Fibroblast of skin of back (primary cell): ENCODE data around the gene PPP3CB. TPM values are rescaled to one million over a fixed set of nuclear protein-coding genes. Genes with fewer than 3 reads are reported as not detected.

Experiments
- DNase-seq: peaks from one replicate; pipeline ENCODE4 v3.0.0-alpha.2; 2013
- polyA plus RNA-seq, 2 experiments: library from polyadenylated mRNA; unstranded; fragments of 120-200 nt; gene quantifications; one replicate each; pipeline ENCODE4 v1.2.1, GENCODE V29; 2013; ENCODE audit not compliant: insufficient read length in 2 of 2

Gene PPP3CB
- 67.2 TPM for polyA plus RNA-seq (2013, experiment 1 of 2; ENCODE audit: insufficient read length)
- 77.1 TPM for polyA plus RNA-seq (2013, experiment 2 of 2; ENCODE audit: insufficient read length)

DNA sequence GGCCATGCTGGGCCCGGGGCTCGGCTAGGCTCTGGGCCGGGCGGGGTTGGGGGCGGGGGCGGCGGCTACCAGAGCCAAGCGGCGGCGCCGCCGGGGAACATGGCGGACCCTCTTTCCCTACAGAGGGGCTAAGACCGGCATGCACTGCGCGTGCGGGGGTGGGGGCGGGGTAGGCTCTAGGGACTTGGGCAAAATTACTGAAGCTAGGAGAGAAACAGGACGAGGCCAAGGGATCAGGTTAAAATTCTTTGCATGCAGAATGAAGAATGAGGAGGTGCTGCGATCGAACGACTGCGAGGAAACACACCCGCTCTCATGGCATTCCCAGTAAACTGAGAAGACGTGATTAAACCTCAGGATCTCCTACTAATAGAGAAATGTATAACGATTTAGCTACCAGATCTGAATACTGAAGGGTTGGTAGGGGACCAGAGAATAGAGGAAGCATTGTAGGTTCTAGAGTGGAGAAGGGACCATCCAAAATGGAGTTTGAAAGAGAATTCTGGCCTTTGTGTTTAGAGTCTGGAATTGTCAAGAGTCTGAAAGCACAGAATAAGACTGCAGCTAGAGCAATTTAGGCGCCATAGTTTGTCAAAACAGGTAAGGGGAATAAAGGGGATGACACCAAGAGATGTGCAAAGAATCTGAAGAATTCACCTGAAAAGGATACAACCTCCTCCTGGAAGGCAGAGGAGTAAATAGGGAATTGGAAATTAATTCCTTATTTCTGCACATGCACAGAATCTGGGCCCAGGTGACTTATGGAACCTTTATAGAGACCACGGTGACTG, at the start of gene PPP3CB:
PPP3CB (minus strand) TSS at position 141 of the 791 bp plus-strand sequence; CDS start at position 6, 135 bp downstream.
- DNase-seq, result peak; percentile 97

DNA sequence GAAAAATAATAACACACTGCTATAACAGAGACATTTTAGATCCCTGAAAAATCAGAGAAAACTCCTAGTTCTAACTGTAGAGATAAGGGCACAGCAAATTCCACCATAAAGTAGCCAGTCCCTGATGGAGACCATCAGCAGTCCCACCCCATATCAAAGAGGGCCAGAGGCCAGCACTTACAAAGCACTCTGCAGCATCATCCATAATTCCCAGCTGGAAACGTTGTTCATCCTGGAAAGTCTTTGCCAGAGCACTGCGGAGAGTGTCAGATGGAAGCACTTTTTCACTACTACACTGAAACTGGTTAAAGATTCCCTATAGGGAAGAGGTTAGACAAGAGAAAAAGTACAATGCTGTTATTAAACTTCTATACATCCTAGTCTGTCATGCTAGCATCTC, 49.5 kb upstream of the PPP3CB start:
- no peak for DNase-seq

- DNase-seq, result no peak
Observed at GRCh38 chr10:73537709-73538108, 41.9 kb upstream of the PPP3CB start.

- no peak for DNase-seq
Observed at GRCh38 chr10:73537288-73537687, 41.5 kb upstream of the PPP3CB start.

- DNase-seq, result no peak
Observed at GRCh38 chr10:73534857-73535256, 39.0 kb upstream of the PPP3CB start.

- DNase-seq, result peak; percentile 78
Observed at GRCh38 chr10:73529089-73529832, 33.4 kb upstream of the PPP3CB start.

DNA sequence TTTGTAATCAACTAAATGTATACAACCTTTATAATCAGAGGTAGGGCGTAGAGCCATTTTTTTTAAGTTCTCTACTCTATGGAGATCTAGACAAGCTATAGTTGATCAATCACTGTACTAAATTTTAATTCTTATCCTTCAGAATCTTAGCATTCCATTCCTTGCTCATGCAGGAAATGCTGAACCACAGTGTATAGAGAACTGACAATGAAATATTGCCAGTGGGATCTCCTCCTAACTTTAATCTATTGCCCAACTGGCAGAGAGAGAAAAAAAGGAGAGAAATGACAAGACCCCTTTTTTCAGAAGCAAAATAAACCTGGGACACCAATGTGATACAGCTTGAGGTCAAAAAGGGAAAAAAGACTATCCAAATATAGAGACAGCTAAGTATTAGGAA, 26.4 kb upstream of the PPP3CB start:
- DNase-seq, result peak; percentile 11

DNA sequence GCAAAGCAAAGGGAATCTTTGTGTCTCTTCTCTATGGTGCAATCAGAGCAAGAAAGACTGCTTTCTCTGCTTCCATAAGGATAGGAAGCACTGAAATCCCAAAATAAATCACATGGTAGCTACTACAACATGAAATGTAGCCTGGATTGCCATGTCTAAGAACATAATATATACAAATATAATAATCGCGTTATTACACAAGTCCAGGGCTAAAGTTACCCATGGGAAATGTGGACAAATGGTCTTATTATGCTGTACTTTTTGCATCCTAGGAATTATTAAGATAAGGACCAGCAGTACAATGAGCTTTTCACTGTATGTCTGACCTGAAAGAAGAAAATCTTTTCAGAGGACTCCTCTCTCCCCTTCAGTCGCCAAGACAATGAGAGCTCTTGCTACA, 23.5 kb upstream of the PPP3CB start:
- DNase-seq, result no peak

DNA sequence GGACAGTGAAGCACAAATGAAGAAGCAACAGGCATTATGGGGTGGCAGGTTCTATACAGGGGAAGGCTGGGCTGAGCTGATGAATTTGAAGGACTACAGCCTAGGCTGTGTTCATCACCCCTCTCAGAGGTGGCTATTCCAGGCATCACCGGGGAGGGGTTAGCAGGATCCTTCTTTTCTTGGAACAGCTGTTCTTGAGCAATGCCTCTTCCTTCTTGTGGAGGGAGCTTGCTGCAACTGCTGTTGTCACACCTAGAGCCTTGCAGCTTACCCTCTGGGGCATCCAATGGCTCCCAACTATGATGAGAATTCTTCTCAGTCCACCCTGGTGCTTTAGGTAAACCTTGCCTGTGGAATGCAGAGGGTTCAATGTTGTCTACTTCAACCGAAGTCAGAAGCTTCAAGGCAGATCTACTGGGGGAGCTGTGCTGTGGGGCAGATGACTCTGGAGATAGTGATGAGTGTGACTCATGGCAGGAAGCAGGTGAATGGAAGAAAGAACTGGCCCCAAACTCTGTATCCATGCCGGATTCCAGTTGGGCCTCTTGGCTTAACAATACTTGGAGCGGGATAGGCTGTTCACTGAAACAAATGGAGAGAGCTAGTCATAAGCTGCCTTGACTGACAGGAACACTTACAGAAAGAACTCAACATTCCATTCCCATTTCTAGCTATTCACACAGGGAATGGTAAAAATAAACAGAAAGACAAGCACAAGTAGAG, 21.5 kb upstream of the PPP3CB start:
- peak; percentile 19 for DNase-seq

- no peak for DNase-seq
Observed at GRCh38 chr10:73512207-73512743, 16.5 kb upstream of the PPP3CB start.

- no peak for DNase-seq
Observed at GRCh38 chr10:73509695-73510094, 13.9 kb upstream of the PPP3CB start.

DNA sequence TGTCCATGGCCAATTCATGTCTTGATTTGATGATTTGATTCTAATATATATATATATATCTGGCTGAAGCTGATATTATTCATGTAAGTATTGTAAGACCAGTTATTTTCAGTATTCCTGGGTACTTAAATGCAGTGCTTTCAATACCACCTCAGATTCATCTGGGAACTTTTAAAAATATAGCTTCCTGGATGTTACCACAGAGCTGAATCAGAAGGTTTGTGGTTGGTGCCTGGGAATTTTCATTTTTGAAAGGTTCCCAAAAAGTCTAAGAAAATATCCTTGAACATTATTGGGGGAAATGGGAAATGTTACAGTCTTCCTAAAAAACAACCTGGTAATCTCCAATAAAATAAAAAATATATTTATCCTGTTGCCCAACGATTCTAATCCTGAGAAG, 10.7 kb upstream of the PPP3CB start:
- DNase-seq, result peak; percentile 22

DNA sequence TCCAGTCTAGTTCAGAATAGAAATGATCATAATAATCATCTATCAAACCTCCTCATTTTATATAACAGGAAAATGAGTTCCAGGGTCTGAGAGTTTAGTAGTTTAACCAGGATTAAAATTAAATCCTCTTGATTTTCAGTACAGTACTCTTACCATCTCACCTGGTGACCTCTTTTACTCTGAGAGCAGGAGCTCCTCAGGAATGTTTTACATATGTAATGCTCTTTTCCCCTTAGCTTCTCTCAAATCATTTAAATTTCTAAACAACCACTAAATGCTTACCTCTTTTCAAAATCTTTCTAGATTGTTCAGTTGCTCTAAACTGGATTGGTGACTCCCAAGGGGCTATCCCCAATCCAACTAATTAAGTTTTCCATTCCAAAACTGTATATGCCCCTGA, 10.2 kb upstream of the PPP3CB start:
- no peak for DNase-seq

DNA sequence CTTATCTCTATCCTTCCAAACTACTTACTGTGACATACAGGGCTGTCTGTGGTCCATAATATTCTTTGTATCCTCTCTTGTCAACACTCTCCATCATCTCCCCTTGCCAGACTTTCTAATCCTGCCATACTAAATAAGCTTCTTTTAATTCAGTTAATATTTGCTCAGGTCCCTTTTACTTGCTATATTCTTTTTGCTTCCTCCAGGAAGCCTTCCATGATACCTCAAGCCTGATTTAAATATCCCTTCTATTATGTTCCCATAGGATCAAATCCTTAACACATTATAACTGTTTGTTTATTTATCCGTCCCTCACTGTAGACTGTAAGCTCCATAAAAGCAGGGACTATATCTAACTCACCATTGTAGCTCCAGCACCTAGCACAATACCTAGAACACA, 7.2 kb upstream of the PPP3CB start:
- DNase-seq, result no peak

- no peak for DNase-seq
Observed at GRCh38 chr10:73501651-73502050, 5.8 kb upstream of the PPP3CB start.

DNA sequence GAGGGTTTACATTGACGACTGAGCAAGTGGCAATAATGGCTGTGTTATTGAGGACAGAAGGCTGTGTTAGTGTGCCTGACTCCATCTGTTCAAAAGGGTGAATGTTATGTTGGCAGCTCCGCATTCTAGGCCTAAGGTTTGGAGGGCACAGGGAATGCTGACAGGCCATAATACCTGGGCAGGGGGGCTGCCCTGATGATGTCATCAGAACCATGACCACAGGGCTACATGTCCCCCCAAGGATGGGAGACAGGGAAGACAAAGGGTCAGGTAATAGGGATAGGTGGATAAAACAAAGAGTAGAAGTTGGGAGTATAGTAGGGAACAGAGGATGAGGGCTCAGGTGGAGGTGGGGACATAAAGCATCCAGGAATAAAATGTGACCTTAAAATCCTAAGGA, 1.8 kb upstream of the PPP3CB start:
- DNase-seq, result no peak

GRCh38 chr10:73495226-73495883, 469 bp downstream of the PPP3CB start:
- peak; percentile 95 for DNase-seq

GRCh38 chr10:73494877-73495225, 973 bp downstream of the PPP3CB start:
- DNase-seq, result no peak

DNA sequence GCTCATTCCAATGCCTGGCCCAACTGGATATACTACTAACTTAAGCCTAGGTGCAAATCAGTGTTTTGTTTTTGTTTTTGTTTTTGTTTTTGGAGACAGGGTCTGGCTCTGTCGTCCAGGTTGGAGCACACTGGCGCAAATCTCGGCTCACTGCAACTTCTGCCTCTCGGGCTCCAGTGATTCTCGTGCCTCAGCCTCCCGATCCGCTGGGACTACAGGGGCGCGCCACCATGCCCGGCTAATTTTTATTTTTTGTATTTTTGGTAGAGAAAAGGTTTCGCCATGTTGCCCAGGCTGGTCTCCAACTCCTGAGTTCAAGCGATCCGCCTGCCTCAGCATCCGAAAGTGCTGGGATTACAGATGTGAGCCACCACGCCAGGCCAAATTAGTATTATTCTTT, 1.6 kb downstream of the PPP3CB start:
- DNase-seq, result no peak

GRCh38 chr10:73493781-73494180, 2.0 kb downstream of the PPP3CB start:
- DNase-seq, result peak; percentile 96

DNA sequence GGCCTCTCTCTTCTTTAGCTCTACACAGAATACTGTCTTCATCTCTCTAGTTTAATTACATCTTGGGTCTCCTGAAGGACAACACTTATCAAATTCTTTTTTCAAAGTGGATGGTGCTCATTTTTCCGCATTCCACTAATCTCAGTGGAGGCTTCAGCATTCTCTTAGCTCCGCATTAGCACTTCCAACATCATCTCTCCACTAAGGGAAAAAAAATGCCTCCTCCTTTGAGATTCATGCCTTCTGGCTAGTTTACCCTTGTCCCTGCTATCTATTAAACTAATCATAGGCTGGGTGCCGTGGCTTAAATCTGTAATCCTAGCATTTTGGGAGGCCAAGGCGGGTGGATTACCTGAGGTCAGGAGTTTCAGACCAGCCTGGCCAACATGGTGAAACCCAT, 9.2 kb downstream of the PPP3CB start:
- DNase-seq, result no peak

DNA sequence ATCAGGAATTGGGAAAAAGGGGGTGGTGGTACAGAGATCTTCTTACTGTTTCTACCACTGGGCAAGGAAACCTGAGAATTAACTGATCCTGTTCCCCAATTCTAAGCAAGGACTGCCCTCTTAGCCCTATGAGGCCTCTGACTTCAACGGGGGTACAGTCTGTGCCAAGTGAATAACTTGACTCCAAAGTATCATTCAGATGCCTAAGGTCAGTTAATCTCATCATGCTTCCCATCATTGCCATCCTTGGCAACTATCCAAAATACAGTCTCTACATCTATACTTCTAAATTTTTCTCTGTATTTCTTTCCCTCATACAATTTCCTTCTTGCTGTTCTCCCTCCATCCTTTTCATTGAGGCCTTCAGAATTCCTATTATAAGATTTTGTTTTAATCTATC, 10.5 kb downstream of the PPP3CB start:
- DNase-seq, result no peak
